HS-5 (cell line): ENCODE results near the gene ACSS2.

Experiments
- DNase-seq: peaks from one replicate; pipeline ENCODE4 v3.0.0-alpha.2; 2012; ENCODE audit warnings: low read depth

The ACSS2 gene

GRCh38 chr20:34949120-34949519 is 72.7 kb downstream of the ACSS2 start:
- DNase-seq = no peak

GRCh38 chr20:34951252-34951651 is 74.8 kb downstream of the ACSS2 start:
- no peak for DNase-seq

- no peak for DNase-seq
Observed at GRCh38 chr20:34951652-34952051, 75.2 kb downstream of the ACSS2 start.

- DNase-seq = no peak
Observed at GRCh38 chr20:34952671-34953070, 76.3 kb downstream of the ACSS2 start.

- DNase-seq = no peak
Observed at GRCh38 chr20:34953960-34954359, 77.5 kb downstream of the ACSS2 start.

- DNase-seq = no peak
Observed at GRCh38 chr20:34954904-34955230, 78.5 kb downstream of the ACSS2 start.

GRCh38 chr20:34955231-34956040 is 79.0 kb downstream of the ACSS2 start, which contains the start of the genes GSS and MYH7B:
Gene GSS (minus strand): TSS chr20:34955806. CDS start chr20:34951852, 3,954 bp downstream.
Gene MYH7B (plus strand): TSS chr20:34955868. CDS start chr20:34978006, 22,138 bp downstream.
- peak; percentile 82 for DNase-seq

GRCh38 chr20:34956041-34956458 is 79.6 kb downstream of the ACSS2 start:
- no peak for DNase-seq

GRCh38 chr20:34956751-34957472 is 80.5 kb downstream of the ACSS2 start:
- DNase-seq = no peak

GRCh38 chr20:34964486-34964885 is 88.1 kb downstream of the ACSS2 start:
- no peak for DNase-seq

- DNase-seq = no peak
Observed at GRCh38 chr20:34965051-34965450, 88.6 kb downstream of the ACSS2 start.

GRCh38 chr20:34967421-34967820 is 91.0 kb downstream of the ACSS2 start:
- DNase-seq = no peak

- DNase-seq = no peak
Observed at GRCh38 chr20:34968042-34968775, 91.8 kb downstream of the ACSS2 start.

GRCh38 chr20:34970193-34970840 is 93.9 kb downstream of the ACSS2 start:
- DNase-seq = no peak

GRCh38 chr20:34970846-34971560 is 94.6 kb downstream of the ACSS2 start:
- DNase-seq = no peak

- DNase-seq = no peak
Observed at GRCh38 chr20:34971561-34972235, 95.3 kb downstream of the ACSS2 start.

- DNase-seq = no peak
Observed at GRCh38 chr20:34974246-34974645, 97.8 kb downstream of the ACSS2 start.

GRCh38 chr20:34976286-34976685 is 99.9 kb downstream of the ACSS2 start:
- no peak for DNase-seq
